H9 (cell line): ENCODE data around the gene VDR. TPM values are rescaled to one million over a fixed set of nuclear protein-coding genes. Genes with fewer than 3 reads are reported as not detected.

Experiments
- DNase-seq: peaks from one replicate; pipeline ENCODE4 v3.0.0-alpha.2; 2017
- H2AFZ ChIP-seq: one replicate; pipeline ENCODE4 v1.6.1; 2013; ENCODE audit warnings: mild to moderate bottlenecking, low read length, control low read depth, moderate library complexity
- H2AK5ac ChIP-seq: 2 replicates; pipeline ENCODE4 v1.6.1; 2013; ENCODE audit warnings: low read length, control low read depth, mixed read lengths; ENCODE audit not compliant: insufficient read length
- H2BK120ac ChIP-seq: one replicate; pipeline ENCODE4 v1.6.1; 2013; ENCODE audit warnings: low read depth, mild to moderate bottlenecking, low read length, control low read depth, inconsistent platforms; ENCODE audit not compliant: poor library complexity, severe bottlenecking
- H2BK12ac ChIP-seq: 2 replicates; pipeline ENCODE4 v1.6.1; 2013; ENCODE audit warnings: low read length, control low read depth, mixed read lengths, low read depth; ENCODE audit not compliant: insufficient read length
- H2BK15ac ChIP-seq: 2 replicates; pipeline ENCODE4 v1.6.1; 2013; ENCODE audit warnings: low read depth, low read length, control low read depth
- H2BK20ac ChIP-seq: one replicate; pipeline ENCODE4 v1.6.1; 2013; ENCODE audit warnings: low read depth, mild to moderate bottlenecking, low read length, control low read depth, inconsistent platforms; ENCODE audit not compliant: poor library complexity, severe bottlenecking
- H2BK5ac ChIP-seq: 2 replicates; pipeline ENCODE4 v1.6.1; 2013; ENCODE audit warnings: low read length, control low read depth, mixed read lengths; ENCODE audit not compliant: insufficient read length
- H3K14ac ChIP-seq: 2 replicates; pipeline ENCODE4 v1.6.1; 2013; ENCODE audit warnings: low read length, control low read depth; ENCODE audit not compliant: insufficient read depth
- H3K18ac ChIP-seq: 2 replicates; pipeline ENCODE4 v1.6.1; 2013; ENCODE audit warnings: low read depth, mild to moderate bottlenecking, mixed read lengths, low read length, control low read depth; ENCODE audit not compliant: insufficient read length
- H3K23ac ChIP-seq: 2 replicates; pipeline ENCODE4 v1.6.1; 2013; ENCODE audit warnings: low read length, control low read depth, mixed read lengths, low read depth; ENCODE audit not compliant: insufficient read length
- H3K23me2 ChIP-seq: 2 replicates; pipeline ENCODE4 v1.6.1; 2013; ENCODE audit warnings: low read depth, mild to moderate bottlenecking, mixed read lengths, low read length, control low read depth; ENCODE audit not compliant: insufficient read length, poor library complexity, severe bottlenecking
- H3K27ac ChIP-seq: 2 replicates; pipeline ENCODE4 v1.5.1; 2013; ENCODE audit warnings: low read length, control low read depth, mixed read lengths, low read depth; ENCODE audit not compliant: insufficient read length
- H3K27me3 ChIP-seq: 2 replicates; pipeline ENCODE4 v1.6.1; 2013; ENCODE audit warnings: low read length, control low read depth, inconsistent platforms; ENCODE audit not compliant: insufficient read depth
- H3K4ac ChIP-seq: 2 replicates; pipeline ENCODE4 v1.6.1; 2013; ENCODE audit warnings: low read depth, mild to moderate bottlenecking, control low read depth, inconsistent platforms, low read length, moderate library complexity
- H3K4me1 ChIP-seq: 2 replicates; pipeline ENCODE4 v1.6.1; 2013; ENCODE audit warnings: low read length, control low read depth, inconsistent platforms; ENCODE audit not compliant: insufficient read depth
- H3K4me2 ChIP-seq: 2 replicates; pipeline ENCODE4 v1.6.1; 2013; ENCODE audit warnings: low read length, control low read depth, mixed read lengths; ENCODE audit not compliant: insufficient read length, insufficient read depth
- H3K56ac ChIP-seq: 2 replicates; pipeline ENCODE4 v1.6.1; 2013; ENCODE audit warnings: low read depth, mild to moderate bottlenecking, mixed read lengths, low read length, control low read depth; ENCODE audit not compliant: insufficient read length
- H3K79me1 ChIP-seq: 2 replicates; pipeline ENCODE4 v1.6.1; 2013; ENCODE audit warnings: low read depth, mild to moderate bottlenecking, moderate library complexity, low read length, control low read depth, inconsistent platforms; ENCODE audit not compliant: insufficient read depth, poor library complexity, severe bottlenecking
- H3K79me2 ChIP-seq: 2 replicates; pipeline ENCODE4 v1.6.1; 2013; ENCODE audit warnings: low read length, control low read depth, inconsistent platforms; ENCODE audit not compliant: insufficient read depth
- H3K9ac ChIP-seq: 2 replicates; pipeline ENCODE4 v1.6.1; 2013; ENCODE audit warnings: low read length, control low read depth, mixed read lengths; ENCODE audit not compliant: insufficient read length; ENCODE audit errors: extremely low read depth
- H3K9me3 ChIP-seq: one replicate; pipeline ENCODE4 v1.6.1; 2013; ENCODE audit warnings: low read depth, low read length, inconsistent platforms; ENCODE audit not compliant: control insufficient read depth
- H3T11ph ChIP-seq: one replicate; pipeline ENCODE4 v1.6.1; 2013; ENCODE audit warnings: mild to moderate bottlenecking, low read length, control low read depth, inconsistent platforms
- H4K20me1 ChIP-seq: one replicate; pipeline ENCODE4 v1.6.1; 2013; ENCODE audit not compliant: control insufficient read depth, insufficient read length, insufficient read depth
- H4K5ac ChIP-seq: 2 replicates; pipeline ENCODE4 v1.6.1; 2013; ENCODE audit warnings: low read depth, mild to moderate bottlenecking, mixed read lengths, low read length, control low read depth; ENCODE audit not compliant: insufficient read length
- H4K8ac ChIP-seq: replicated peaks from 2 replicates; pipeline ENCODE4 v1.6.1; 2013; ENCODE audit warnings: low read length, control low read depth, mixed read lengths, low read depth; ENCODE audit not compliant: insufficient read length
- H4K91ac ChIP-seq: 2 replicates; pipeline ENCODE4 v1.6.1; 2013; ENCODE audit warnings: low read depth, mild to moderate bottlenecking, moderate library complexity, mixed read lengths, low read length, control low read depth; ENCODE audit not compliant: insufficient read length
- H3K27ac Mint-ChIP-seq, 3 experiments: 2 replicates in 2 of 3; 3 replicates in 1 of 3; pipeline ENCODE4 v1.8.0; 2020 to 2021; ENCODE audit warnings: mixed read lengths in 3 of 3, mild to moderate bottlenecking in 1 of 3, moderate library complexity in 1 of 3
- H3K27me3 Mint-ChIP-seq: 2 replicates; pipeline ENCODE4 v1.8.0; 2021; ENCODE audit warnings: low read depth, mild to moderate bottlenecking, moderate library complexity, mixed read lengths
- H3K36me3 Mint-ChIP-seq, 3 experiments: 2 replicates in 2 of 3; 3 replicates in 1 of 3; pipeline ENCODE4 v1.8.0; 2020 to 2021; ENCODE audit warnings: low read depth in 3 of 3, mixed read lengths in 3 of 3; ENCODE audit not compliant: insufficient read depth in 1 of 3
- H3K4me1 Mint-ChIP-seq, 2 experiments: 2 replicates each; pipeline ENCODE4 v1.8.0; 2020; ENCODE audit warnings: mixed read lengths in 2 of 2
- H3K4me3 Mint-ChIP-seq, 2 experiments: 2 replicates in 1 of 2; 3 replicates in 1 of 2; pipeline ENCODE4 v1.8.0; 2020 to 2021; ENCODE audit warnings: mild to moderate bottlenecking in 2 of 2, mixed read lengths in 2 of 2, moderate library complexity in 1 of 2
- H3K9me3 Mint-ChIP-seq, 2 experiments: 2 replicates in 1 of 2; 3 replicates in 1 of 2; pipeline ENCODE4 v1.8.0; 2020; ENCODE audit warnings: mild to moderate bottlenecking in 2 of 2, mixed read lengths in 2 of 2, moderate library complexity in 1 of 2
- CTCF ChIP-seq: fragments of 200-600 bp; sonication (generic); conservative IDR thresholded peaks from 3 replicates; pipeline ENCODE4 v1.8.0; 2021; ENCODE audit warnings: antibody characterized with exemption, mild to moderate bottlenecking
- WGBS: extraction: QIAGEN DNeasy Blood & Tissue Kit; methylation state at CpG from one replicate; pipeline ENCODE4 v1.1.7; 2013; ENCODE audit warnings: missing lambda C conversion rate, low lambda C conversion rate, mixed read lengths; ENCODE audit not compliant: insufficient read length; ENCODE audit errors: extremely low coverage; 5-methylcytosine and 5-hydroxymethylcytosine counted together
- total RNA-seq: library from RNA; stranded (reverse); gene quantifications from 2 replicates; pipeline ENCODE4 v1.2.1, GENCODE V29; 2021

Gene VDR
- total RNA-seq, 1 experiment from 2014 or later = 0.61 TPM

GRCh38 chr12:47896633-47897032, 8.2 kb downstream of the VDR start:
- Mint-ChIP-seq H3K36me3 (no peaks in the 10 kb centered on the region), H3K4me1 (peaks cover 12 to 14% of the 10 kb centered on the region in 2 experiments), H3K9me3 (no peaks in the 10 kb centered on the region), H3K4me3 (no peak overlapping the region), H3K27ac (no peak overlapping the region), H3K27me3 (peaks cover 82% of the 10 kb centered on the region)
- H2BK12ac ChIP-seq = no peak overlapping the region
- no peak overlapping the region for H2BK15ac ChIP-seq
- 0 out of 2 replicates have a peak, but pooled peaks cover 2% of the 10 kb centered on the region for H3K27me3 ChIP-seq
- H2BK5ac ChIP-seq = no peak overlapping the region
- H3K4ac ChIP-seq = no peak overlapping the region
- TF ChIP-seq CTCF = no peak
- H2AK5ac ChIP-seq = no peak overlapping the region
- no peak overlapping the region for H3K23ac ChIP-seq
- no peak overlapping the region for H3K9ac ChIP-seq
- peaks cover 5% of the 10 kb centered on the region for H3K4me1 ChIP-seq
- H3K4me2 ChIP-seq = no peak overlapping the region
- DNase-seq = no peak
- H3T11ph ChIP-seq = no peak overlapping the region
- WGBS = no CpG with 5 or more reads among the region's 8 CpGs
- no peaks in the 10 kb centered on the region for H3K9me3 ChIP-seq
- no peaks in the 10 kb centered on the region for H4K20me1 ChIP-seq
- H4K8ac ChIP-seq = no peak overlapping the region
- no peak overlapping the region for H3K14ac ChIP-seq
- no peak overlapping the region for H2BK20ac ChIP-seq
- no peak overlapping the region for H2AFZ ChIP-seq
- no peak overlapping the region for H3K56ac ChIP-seq
- no peaks in the 10 kb centered on the region for H3K79me2 ChIP-seq
- H3K18ac ChIP-seq = no peak overlapping the region
- H3K79me1 ChIP-seq = no peaks in the 10 kb centered on the region
- no peak overlapping the region for H3K27ac ChIP-seq
- no peaks in the 10 kb centered on the region for H3K23me2 ChIP-seq
- H4K5ac ChIP-seq = no peak overlapping the region
- H2BK120ac ChIP-seq = no peak overlapping the region
- no peak overlapping the region for H4K91ac ChIP-seq
